Transverse colon (tissue), 3 donors: ENCODE results near the gene FBXO40.

Experiments used
- CTCF ChIP-seq, 5 experiments: fragments of 200-600 bp in 3 of 5; fragments of 450-650 bp in 2 of 5; sonication (generic) in 3 of 5; IDR thresholded peaks; 1 replicate in 2 of 5; 2 replicates in 3 of 5; pipeline ENCODE4 v1.5.1; 2016 to 2017; ENCODE audit warnings: antibody characterized with exemption in 5 of 5, inconsistent platforms in 3 of 5, mild to moderate bottlenecking in 2 of 5, moderate library complexity in 1 of 5
- EP300 ChIP-seq: sonication (generic); formaldehyde crosslinking; IDR thresholded peaks from one replicate; pipeline ENCODE4 v1.6.1; 2017; ENCODE audit warnings: antibody characterized with exemption, low read depth

- TF ChIP-seq CTCF (IDR thresholded peaks at IDR 0.05) (no peak), EP300 (no peak)
Observed at GRCh38 chr3:121619691-121620090, 26.5 kb downstream of the FBXO40 start.
